ENCODE results near the gene CTNNA2. TPM values are rescaled to one million over a fixed set of nuclear protein-coding genes. Genes with fewer than 3 reads are reported as not detected.

CTNNA2 gene
- total and polyA plus RNA-seq, 12 donors = 0.09 to 0.57 (median 0.15) TPM; not detected in 9

- 65 to 67% methylated on average over 1 of the region's 1 CpG for WGBS, 2 donors
- Histone ChIP-seq H3K4me3 (no peak overlapping the region), H3K27me3 (no peaks in the 10 kb centered on the region), H3K36me3 (no peaks in the 10 kb centered on the region), H3K27ac (no peak overlapping the region), H3K9me3 (peaks cover 0 to 8% (median 0%) of the 10 kb centered on the region in 11 donors), H3K4me1 (no peaks in the 10 kb centered on the region)
- intact Hi-C loops (cut with DNase I) = no loop called here
- no peak for DNase-seq
- ATAC-seq = no peak
- TF ChIP-seq CTCF (IDR thresholded peaks at IDR 0.05) = no peak
These were observed 1176.3 kb downstream of the CTNNA2 start for GRCh38 chr2:80689106-80689505.

Small RNA genes lying within 50 kb of the gene (microRNA-seq; reads per million reads assigned to microRNA genes)
- gene MIR4264 = 0 reads per million in 2 donors
- gene MIR8080 = 0 reads per million in 2 donors

All from heart right ventricle (tissue), 16 donors.